HG02763 (cell line): ENCODE data around the gene KRT76.

Source experiments
- ATAC-seq: cut with Tn5 transposase; IDR thresholded peaks from one replicate; pipeline ENCODE4 v1.9.1; 2021; ENCODE audit warnings: mild to moderate bottlenecking, moderate library complexity; ENCODE audit not compliant: unreplicated experiment

KRT76 gene

DNA sequence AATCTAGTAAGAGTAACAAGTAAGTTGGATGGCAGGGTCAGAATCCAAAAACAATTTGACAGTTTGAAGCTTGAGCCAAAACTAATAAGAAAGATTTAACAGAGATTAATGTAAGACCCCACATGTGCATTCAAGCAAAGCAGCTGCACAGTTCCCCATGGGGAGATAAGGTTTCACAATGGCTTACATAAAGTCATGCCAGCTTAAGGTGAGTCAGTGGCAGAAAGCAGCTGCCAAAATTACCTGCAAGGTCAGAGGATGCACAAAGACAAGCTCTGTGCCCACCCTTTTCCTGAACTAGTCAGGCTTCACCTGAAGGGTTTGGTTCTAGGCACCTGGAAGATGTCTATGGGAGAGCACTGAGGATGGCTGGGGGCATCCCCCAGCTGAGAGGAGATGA lies 37.2 kb downstream of the KRT76 start:
- ATAC-seq, result no peak

DNA sequence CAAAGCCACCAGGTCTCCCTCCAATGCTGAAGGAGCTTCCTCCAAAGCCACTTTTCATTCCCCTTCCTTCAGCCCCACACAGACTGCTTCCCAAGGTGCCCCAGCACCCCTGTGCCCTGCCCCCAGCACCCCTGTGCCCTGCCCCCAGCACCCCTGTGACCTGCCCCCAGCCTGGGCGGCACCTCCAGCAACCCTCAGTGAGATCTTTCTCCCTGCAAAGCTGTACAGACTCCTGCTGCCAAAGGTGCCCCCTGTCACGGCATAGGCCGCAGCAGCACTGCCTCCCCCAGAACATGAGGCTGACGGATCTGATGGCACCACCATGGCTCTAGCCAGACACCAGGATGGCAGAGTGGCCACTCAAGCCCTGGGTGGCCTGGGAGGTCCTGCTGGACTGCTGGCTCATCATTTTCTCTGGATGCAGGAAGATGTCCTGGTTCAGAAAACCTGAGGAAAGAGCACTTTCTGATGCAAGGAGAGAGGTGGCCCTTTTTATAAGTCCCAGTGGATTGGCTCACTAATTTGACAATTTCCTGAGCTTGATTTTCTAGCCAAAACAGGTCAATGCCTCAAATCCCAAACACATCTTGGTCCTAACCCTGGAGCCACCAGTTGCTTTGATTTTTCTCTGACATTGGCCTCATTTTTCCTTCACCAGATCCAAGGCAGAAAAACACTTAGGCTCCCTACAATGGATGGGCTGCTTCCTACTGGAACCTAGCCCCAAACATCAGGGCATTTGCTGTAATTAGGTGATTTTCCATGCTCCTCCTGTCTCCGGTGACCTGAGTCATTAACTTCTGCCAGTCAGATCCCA lies 41.1 kb downstream of the KRT76 start:
- ATAC-seq, result no peak

GRCh38 chr12:52735106-52735505 lies 42.0 kb downstream of the KRT76 start:
- ATAC-seq, result no peak

DNA sequence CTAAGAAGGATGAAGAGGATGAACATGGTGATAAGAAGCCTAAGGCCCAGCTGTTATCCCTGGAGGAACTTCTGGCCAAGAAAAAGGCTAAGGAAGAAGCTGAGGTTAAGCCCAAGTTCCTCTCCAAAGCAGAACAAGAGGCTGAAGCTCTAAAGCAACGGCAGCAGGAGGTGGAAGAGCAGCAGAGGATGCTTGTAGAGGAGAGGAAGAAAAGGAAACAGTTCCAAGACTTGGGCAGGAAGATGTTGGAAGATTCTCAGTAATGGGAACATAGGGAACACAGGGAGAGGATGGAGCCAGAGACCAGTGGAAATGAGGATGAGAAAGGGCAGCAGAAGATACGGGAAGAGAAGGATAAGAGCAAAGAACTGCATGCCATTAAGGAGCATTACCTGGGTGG lies 46.4 kb downstream of the KRT76 start:
- ATAC-seq, result no peak

DNA sequence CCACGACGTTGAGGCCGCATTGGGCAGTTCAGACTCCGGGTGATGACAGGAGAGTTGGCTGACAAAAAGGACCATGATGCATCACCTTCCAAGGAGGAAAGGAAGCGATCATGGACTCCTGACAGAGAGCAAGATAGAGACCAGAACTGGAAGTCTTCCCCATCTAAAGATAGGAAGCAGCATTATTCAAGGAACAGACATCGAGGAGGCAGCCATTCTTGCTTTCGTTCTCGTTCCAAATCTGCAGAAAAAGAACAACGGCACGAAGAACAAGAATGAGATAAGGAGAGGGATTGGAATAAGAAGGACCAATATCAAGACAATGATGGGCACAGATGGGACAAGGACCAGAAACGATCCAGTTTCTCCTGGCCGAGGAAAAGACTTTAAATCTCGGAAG lies 46.8 kb downstream of the KRT76 start:
- no peak for ATAC-seq

GRCh38 chr12:52729147-52729546 lies 48.0 kb downstream of the KRT76 start:
- ATAC-seq, result no peak

- ATAC-seq, result no peak
Observed at GRCh38 chr12:52728374-52728773, 48.8 kb downstream of the KRT76 start.

- no peak for ATAC-seq
Observed at GRCh38 chr12:52727037-52727436, 50.1 kb downstream of the KRT76 start.

GRCh38 chr12:52726451-52726850 lies 50.7 kb downstream of the KRT76 start:
- no peak for ATAC-seq

DNA sequence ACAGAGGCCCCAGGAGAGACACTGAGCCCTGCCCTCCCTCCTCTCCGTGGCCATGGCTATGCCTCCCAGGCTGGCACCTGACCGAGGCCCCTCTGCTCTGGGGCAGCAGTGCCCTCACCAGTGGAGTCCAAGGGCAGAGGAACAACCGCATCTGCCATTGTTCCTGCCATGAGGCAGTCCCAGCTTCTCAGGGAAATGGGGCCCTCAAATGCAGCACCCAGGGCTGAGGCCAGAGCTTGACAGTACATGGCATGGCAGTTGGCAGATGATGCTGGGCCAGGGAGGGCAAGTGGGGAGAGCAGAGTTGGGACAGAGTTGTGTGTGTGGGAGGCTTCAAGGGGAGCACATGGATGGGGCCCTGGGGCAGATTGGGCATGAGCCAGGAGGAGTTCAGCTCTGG lies 52.8 kb downstream of the KRT76 start:
- no peak for ATAC-seq

GRCh38 chr12:52722680-52723079 lies 54.5 kb downstream of the KRT76 start:
- no peak for ATAC-seq

- ATAC-seq, result no peak
Observed at GRCh38 chr12:52721838-52722470, 55.2 kb downstream of the KRT76 start.

- no peak for ATAC-seq
Observed at GRCh38 chr12:52720365-52720886, 56.7 kb downstream of the KRT76 start.
